Measurements from ENCODE around the gene ZNF784.

ZNF784 gene

GRCh38 chr19:55640577-55641425 is 16.4 kb upstream of the ZNF784 start, which contains the start of gene ZNF580:
Gene ZNF580, plus strand, starts transcription at chr19:55641002. Its CDS starts 1,507 bp downstream, at chr19:55642509.
- peaks cover 17% of the 10 kb centered on the region for H3K79me2 ChIP-seq (ENCODE audit: insufficient read depth, low read length)
- no peak within 1 kb of the TSS for H2AFZ ChIP-seq (ENCODE audit: low read length)

GRCh38 chr19:55640043-55640576 is 15.7 kb upstream of the ZNF784 start:
- Histone ChIP-seq H3K27me3 (ENCODE audit: insufficient read depth, low read length) (no peaks in the 10 kb centered on the region), H2AFZ (ENCODE audit: low read length) (no peak overlapping the region), H3K36me3 (ENCODE audit: insufficient read depth, low read length) (peaks cover 17% of the 10 kb centered on the region), H3K27ac (ENCODE audit: low read depth, low read length, poor library complexity, severe bottlenecking) (peak overlapping the region; percentile 94), H3K9me2 (ENCODE audit: low read depth, low read length) (no peaks in the 10 kb centered on the region), H3K4me1 (ENCODE audit: insufficient read depth, low read length, severe bottlenecking) (peaks cover 59% of the 10 kb centered on the region), H3K9ac (ENCODE audit: low read length) (peak overlapping the region; percentile 96), H3K4me3 (ENCODE audit: low read depth, low read length, poor library complexity, severe bottlenecking) (peak overlapping the region; percentile 89), H3K79me2 (ENCODE audit: insufficient read depth, low read length) (peaks cover 24% of the 10 kb centered on the region), H3K9me3 (ENCODE audit: low read length) (no peaks in the 10 kb centered on the region), H3F3A (ENCODE audit: insufficient read depth, low read length) (no peaks in the 10 kb centered on the region), H3K4me2 (ENCODE audit: low read length) (peak overlapping the region; percentile 87), H4K20me1 (ENCODE audit: insufficient read depth, low read length) (no peaks in the 10 kb centered on the region)
- peak; percentile 70 for TF ChIP-seq CTCF (IDR thresholded peaks at IDR 0.05; ENCODE audit: low read length)
- no peak for TF ChIP-seq EZH2 (IDR thresholded peaks at IDR 0.05; ENCODE audit: borderline replicate concordance, low read length)

More at GRCh38 chr19:55640577-55641425, 16.4 kb upstream of the ZNF784 start, which contains the start of gene ZNF580:
- Histone ChIP-seq H3K27ac (ENCODE audit: low read depth, low read length, poor library complexity, severe bottlenecking) (peak within 1 kb of the TSS; percentile 94), H3F3A (ENCODE audit: insufficient read depth, low read length) (0 out of 2 replicates have a peak, but pooled peaks cover 3% of the 10 kb centered on the region), H3K27me3 (ENCODE audit: insufficient read depth, low read length) (no peaks in the 10 kb centered on the region), H3K9me2 (ENCODE audit: low read depth, low read length) (no peaks in the 10 kb centered on the region), H3K36me3 (ENCODE audit: insufficient read depth, low read length) (peaks cover 24% of the 10 kb centered on the region), H3K9me3 (ENCODE audit: low read length) (no peaks in the 10 kb centered on the region), H3K4me2 (ENCODE audit: low read length) (peak within 1 kb of the TSS; percentile 87), H3K4me1 (ENCODE audit: insufficient read depth, low read length, severe bottlenecking) (peaks cover 60% of the 10 kb centered on the region), H3K9ac (ENCODE audit: low read length) (peak within 1 kb of the TSS; percentile 96), H3K4me3 (ENCODE audit: low read depth, low read length, poor library complexity, severe bottlenecking) (peak within 1 kb of the TSS; percentile 89), H4K20me1 (ENCODE audit: insufficient read depth, low read length) (no peaks in the 10 kb centered on the region)
- no peak for TF ChIP-seq EZH2 (IDR thresholded peaks at IDR 0.05; ENCODE audit: borderline replicate concordance, low read length)
- no peak for TF ChIP-seq CTCF (IDR thresholded peaks at IDR 0.05; ENCODE audit: low read length)

GRCh38 chr19:55638864-55639359 is 14.5 kb upstream of the ZNF784 start:
- Histone ChIP-seq H3K79me2 (ENCODE audit: insufficient read depth, low read length) (peaks cover 18% of the 10 kb centered on the region), H3K27ac (ENCODE audit: low read depth, low read length, poor library complexity, severe bottlenecking) (peak overlapping the region; percentile 94), H3K9ac (ENCODE audit: low read length) (no peak overlapping the region), H3K27me3 (ENCODE audit: insufficient read depth, low read length) (no peaks in the 10 kb centered on the region), H3K9me2 (ENCODE audit: low read depth, low read length) (no peaks in the 10 kb centered on the region), H4K20me1 (ENCODE audit: insufficient read depth, low read length) (no peaks in the 10 kb centered on the region), H3K4me2 (ENCODE audit: low read length) (no peak overlapping the region), H3K4me1 (ENCODE audit: insufficient read depth, low read length, severe bottlenecking) (peaks cover 55% of the 10 kb centered on the region), H3F3A (ENCODE audit: insufficient read depth, low read length) (no peaks in the 10 kb centered on the region), H2AFZ (ENCODE audit: low read length) (no peak overlapping the region), H3K36me3 (ENCODE audit: insufficient read depth, low read length) (peaks cover 5% of the 10 kb centered on the region; the same call in 1 of the 2 replicates), H3K9me3 (ENCODE audit: low read length) (no peaks in the 10 kb centered on the region), H3K4me3 (ENCODE audit: low read depth, low read length, poor library complexity, severe bottlenecking) (no peak overlapping the region)
- TF ChIP-seq CTCF (IDR thresholded peaks at IDR 0.05; ENCODE audit: low read length) (peak; percentile 78), EZH2 (IDR thresholded peaks at IDR 0.05; ENCODE audit: borderline replicate concordance, low read length) (no peak)
